T-cell (primary cell): ENCODE data around the gene SLC24A1. TPM values are rescaled to one million over a fixed set of nuclear protein-coding genes. Genes with fewer than 3 reads are reported as not detected.

Source experiments
- ATAC-seq, 4 experiments: fragments of 200-7000 bp in 3 of 4; fragments of 150-1000 bp in 1 of 4; cut with Tn5 transposase; replicated peaks in 1 of 4; 1 replicate in 3 of 4; 2 replicates in 1 of 4; pipeline ENCODE4 v1.10.0; 2021; ENCODE audit warnings: moderate library complexity in 3 of 4, mild to moderate bottlenecking in 2 of 4, moderate number of reproducible peaks in 1 of 4
- CTCF ChIA-PET, 2 donors: fragments of 300-600 bp; sonication (Branson Sonifier 250); formaldehyde crosslinking; loops; one replicate each; lab custom pipeline; 2022; ENCODE audit warnings: antibody characterized with exemption in 2 of 2; lab: Charles Lee
- POLR2A ChIA-PET, 2 donors: fragments of 300-600 bp; sonication (Branson Sonifier 250); formaldehyde crosslinking; loops; one replicate each; lab custom pipeline; 2022; ENCODE audit warnings: antibody characterized with exemption in 2 of 2; lab: Charles Lee
- DNase-seq, 35 experiments: peaks; one replicate each; pipeline versions ENCODE4 v3.0.0 to v3.0.0-alpha.2; 2013 to 2023
- H3K27ac ChIP-seq: one replicate; pipeline ENCODE4 v1.5.1; 2013; ENCODE audit warnings: low read length
- H3K27me3 ChIP-seq, 2 experiments: replicated peaks in 1 of 2; 1 replicate in 1 of 2; 2 replicates in 1 of 2; pipeline versions ENCODE4 v1.6.1 to v1.7.0; 2013; ENCODE audit warnings: low read length in 1 of 2, mixed read lengths in 1 of 2; ENCODE audit not compliant: control insufficient read depth in 2 of 2, insufficient read depth in 2 of 2; ENCODE audit errors: extremely low read depth in 1 of 2
- H3K36me3 ChIP-seq, 2 donors: 1 replicate in 1 of 2; 2 replicates in 1 of 2; pipeline versions ENCODE4 v1.6.1 to v1.7.0; 2013; ENCODE audit warnings: low read length in 1 of 2; ENCODE audit not compliant: control insufficient read depth in 2 of 2, insufficient read depth in 1 of 2; ENCODE audit errors: extremely low read depth in 1 of 2
- H3K4me1 ChIP-seq, 2 experiments: 1 replicate in 1 of 2; 2 replicates in 1 of 2; pipeline versions ENCODE4 v1.6.1 to v1.7.0; 2013; ENCODE audit warnings: low read length in 2 of 2, mixed read lengths in 1 of 2; ENCODE audit not compliant: insufficient read depth in 2 of 2, control insufficient read depth in 1 of 2; ENCODE audit errors: extremely low read depth in 1 of 2
- H3K4me3 ChIP-seq, 2 donors: 1 replicate in 1 of 2; 2 replicates in 1 of 2; pipeline versions ENCODE4 v1.5.1 to v1.7.0; 2013; ENCODE audit warnings: mild to moderate bottlenecking in 2 of 2, low read length in 1 of 2, moderate library complexity in 1 of 2; ENCODE audit not compliant: control insufficient read depth in 1 of 2; ENCODE audit errors: extremely low read depth in 1 of 2
- H3K9me3 ChIP-seq: 2 replicates; pipeline ENCODE4 v1.7.0; 2013
- H3K27ac Mint-ChIP-seq, 2 donors: one replicate each; pipeline ENCODE4 v1.8.0; 2020 to 2021; ENCODE audit warnings: mild to moderate bottlenecking in 2 of 2, mixed read lengths in 2 of 2
- H3K27me3 Mint-ChIP-seq, 2 donors: one replicate each; pipeline ENCODE4 v1.8.0; 2021 to 2022; ENCODE audit warnings: mixed read lengths in 2 of 2
- H3K36me3 Mint-ChIP-seq: one replicate; pipeline ENCODE4 v1.8.0; 2021; ENCODE audit warnings: mixed read lengths
- H3K4me1 Mint-ChIP-seq, 3 donors: one replicate each; pipeline ENCODE4 v1.8.0; 2020 to 2022; ENCODE audit warnings: mixed read lengths in 3 of 3, mild to moderate bottlenecking in 1 of 3
- H3K4me3 Mint-ChIP-seq, 3 donors: one replicate each; pipeline ENCODE4 v1.8.0; 2020 to 2022; ENCODE audit warnings: mild to moderate bottlenecking in 3 of 3, mixed read lengths in 3 of 3, moderate library complexity in 3 of 3
- H3K9me3 Mint-ChIP-seq, 3 donors: one replicate each; pipeline ENCODE4 v1.8.0; 2020 to 2022; ENCODE audit warnings: mixed read lengths in 3 of 3
- WGBS: methylation state at CpG from one replicate; pipeline ENCODE4 v1.1.5; 2013; ENCODE audit warnings: missing lambda C conversion rate; ENCODE audit not compliant: insufficient coverage; 5-methylcytosine and 5-hydroxymethylcytosine counted together
- total RNA-seq, 35 experiments: library from RNA in 6 of 35; stranded (reverse) in 6 of 35; fragments of 120-200 nt in 1 of 35; gene quantifications; one replicate each; pipeline versions ENCODE4 v1.2.1 to v1.2.4 and lab custom pipeline; 2013 to 2026

SLC24A1 gene
- total RNA-seq, 5 donors from 2014 or later (not counting 1 experiment from before 2014, with no cell fraction given), result 4.1 to 6.5 (median 5.0) TPM

- H3K4me3 ChIP-seq, result no peak overlapping the region
- POLR2A ChIA-PET, result interaction anchor here (0.6 kb wide), 2 partner anchors 54 to 137 kb away, joined by 3 read pairs; no protein-coding TSS in a partner anchor
- ATAC-seq, result no peak
- no peak overlapping the region for H3K27ac ChIP-seq
- no peaks in the 10 kb centered on the region for H3K4me1 ChIP-seq
- CTCF ChIA-PET, result no interaction called here
- Mint-ChIP-seq H3K9me3 (no peaks in the 10 kb centered on the region), H3K36me3 (peaks cover 41% of the 10 kb centered on the region), H3K4me1 (no peaks in the 10 kb centered on the region), H3K4me3 (no peak overlapping the region), H3K27me3 (no peaks in the 10 kb centered on the region), H3K27ac (no peak overlapping the region)
- H3K27me3 ChIP-seq, result no peaks in the 10 kb centered on the region
- H3K36me3 ChIP-seq, result peaks cover 19 to 68% of the 10 kb centered on the region in 2 donors
- WGBS, result 90% methylated on average over 2 of the region's 5 CpGs
- DNase-seq, result no peak
- no peaks in the 10 kb centered on the region for H3K9me3 ChIP-seq
Measured at GRCh38 chr15:65599677-65600076, 22.1 kb upstream of the SLC24A1 start.

GRCh38 chr15:65603134-65603533, 18.6 kb upstream of the SLC24A1 start:
- WGBS, result 100% methylated on average over 2 of the region's 2 CpGs
- H3K27ac ChIP-seq, result no peak overlapping the region
- H3K36me3 ChIP-seq, result peaks cover 12 to 50% of the 10 kb centered on the region in 2 donors
- H3K27me3 ChIP-seq, result no peaks in the 10 kb centered on the region
- ChIA-PET POLR2A (interaction anchor here in 1 of 2 donors (0.7 kb wide), 1 partner anchor 489 kb away, joined by 5 read pairs; no protein-coding TSS in a partner anchor), CTCF (no interaction called here)
- DNase-seq, result no peak
- no peaks in the 10 kb centered on the region for H3K9me3 ChIP-seq
- Mint-ChIP-seq H3K36me3 (peaks cover 34% of the 10 kb centered on the region), H3K4me1 (peaks cover 8 to 10% (median 9%) of the 10 kb centered on the region in 3 donors), H3K4me3 (no peak overlapping the region), H3K27ac (no peak overlapping the region), H3K9me3 (no peaks in the 10 kb centered on the region), H3K27me3 (no peaks in the 10 kb centered on the region)
- no peak for ATAC-seq
- H3K4me1 ChIP-seq, result no peaks in the 10 kb centered on the region
- no peak overlapping the region for H3K4me3 ChIP-seq

- DNase-seq (no peak), ATAC-seq (no peak)
- no peaks in the 10 kb centered on the region for H3K9me3 Mint-ChIP-seq
- no peak overlapping the region for H3K4me3 Mint-ChIP-seq
- H3K4me3 ChIP-seq, result no peak overlapping the region
- peaks cover 30% of the 10 kb centered on the region for H3K36me3 Mint-ChIP-seq
- no peaks in the 10 kb centered on the region for H3K27me3 ChIP-seq
- H3K36me3 ChIP-seq, result peaks cover 12 to 46% of the 10 kb centered on the region in 2 donors
- H3K27ac ChIP-seq, result no peak overlapping the region
- CTCF ChIA-PET, result interaction anchor here in 1 of 2 donors (0.6 kb wide), 1 partner anchor 251 kb away, joined by 5 read pairs; no protein-coding TSS in a partner anchor
- no peak overlapping the region for H3K27ac Mint-ChIP-seq
- peaks cover 9 to 11% (median 10%) of the 10 kb centered on the region in 3 donors for H3K4me1 Mint-ChIP-seq
- POLR2A ChIA-PET, result no interaction called here
- WGBS, result no CpG with 5 or more reads among the region's 1 CpG
- no peaks in the 10 kb centered on the region for H3K27me3 Mint-ChIP-seq
- no peaks in the 10 kb centered on the region for H3K4me1 ChIP-seq
- H3K9me3 ChIP-seq, result no peaks in the 10 kb centered on the region
Measured at GRCh38 chr15:65603559-65603958, 18.2 kb upstream of the SLC24A1 start.

GRCh38 chr15:65610871-65611718, 10.6 kb upstream of the SLC24A1 start, which contains the start of gene INTS14:
Gene INTS14 (minus strand): TSS chr15:65611131. CDS start chr15:65607380, 3,751 bp downstream.
- CTCF ChIA-PET, result interaction anchor here in 1 of 2 donors (0.7 to 1.6 kb wide), 3 partner anchors 33 to 259 kb away, joined by 3 to 11 read pairs (median 3); partner anchors contain the start of gene RAB11A
- no peaks in the 10 kb centered on the region for H3K27me3 ChIP-seq
- H3K4me1 ChIP-seq, result peaks cover 6 to 30% of the 10 kb centered on the region in 2 experiments
- peak; percentile 75 to 94 (median 85) for DNase-seq
- Mint-ChIP-seq H3K4me3 (peak within 1 kb of the TSS; percentile 94 to 99 (median 95)), H3K27ac (peak within 1 kb of the TSS; percentile 98), H3K36me3 (peaks cover 3% of the 10 kb centered on the region), H3K4me1 (peaks cover 40 to 47% (median 47%) of the 10 kb centered on the region in 3 donors), H3K27me3 (no peaks in the 10 kb centered on the region), H3K9me3 (no peaks in the 10 kb centered on the region)
- ATAC-seq, result peak; percentile 96 to 97 (median 96)
- H3K4me3 ChIP-seq, result peak within 1 kb of the TSS; percentile 79 to 94
- no peaks in the 10 kb centered on the region for H3K36me3 ChIP-seq
- H3K9me3 ChIP-seq, result no peaks in the 10 kb centered on the region
- under 1% methylated on average over 61 of the region's 64 CpGs for WGBS
- H3K27ac ChIP-seq, result peak within 1 kb of the TSS; percentile 94
- POLR2A ChIA-PET, result interaction anchor here (0.6 kb wide), 4 partner anchors 12 to 1062 kb away, joined by 3 to 10 read pairs (median 4); partner anchors contain the start of gene ZWILCH (in 1 of the 2)

- ATAC-seq (no peak), DNase-seq (peak in 2 of 35 experiments; percentile 1 to 18)
- CTCF ChIA-PET, result no interaction called here
- H3K9me3 Mint-ChIP-seq, result no peaks in the 10 kb centered on the region
- peak overlapping the region; percentile 98 for H3K27ac Mint-ChIP-seq
- H3K27me3 ChIP-seq, result no peaks in the 10 kb centered on the region
- 75% methylated on average over 2 of the region's 5 CpGs for WGBS
- peak overlapping the region; percentile 79 to 94 for H3K4me3 ChIP-seq
- H3K27ac ChIP-seq, result peak overlapping the region; percentile 94
- H3K36me3 Mint-ChIP-seq, result no peaks in the 10 kb centered on the region
- peaks cover 6 to 30% of the 10 kb centered on the region in 2 experiments for H3K4me1 ChIP-seq
- H3K4me3 Mint-ChIP-seq, result peak overlapping the region; percentile 94 to 99 (median 95)
- no peaks in the 10 kb centered on the region for H3K9me3 ChIP-seq
- H3K27me3 Mint-ChIP-seq, result no peaks in the 10 kb centered on the region
- no peaks in the 10 kb centered on the region for H3K36me3 ChIP-seq
- H3K4me1 Mint-ChIP-seq, result peaks cover 40 to 47% (median 46%) of the 10 kb centered on the region in 3 donors
- POLR2A ChIA-PET, result interaction anchor here in 1 of 2 donors (0.6 kb wide), 1 partner anchor 594 kb away, joined by 3 read pairs; no protein-coding TSS in a partner anchor
Measured at GRCh38 chr15:65611888-65612615, 9.7 kb upstream of the SLC24A1 start.

GRCh38 chr15:65612616-65612946, 9.2 kb upstream of the SLC24A1 start:
- DNase-seq (peak in 1 of 35 experiments; percentile 6), ATAC-seq (no peak)
- Histone ChIP-seq H3K4me1 (peaks cover 6 to 30% of the 10 kb centered on the region in 2 experiments), H3K27me3 (no peaks in the 10 kb centered on the region), H3K36me3 (no peaks in the 10 kb centered on the region), H3K4me3 (no peak overlapping the region), H3K9me3 (no peaks in the 10 kb centered on the region), H3K27ac (peak overlapping the region; percentile 94)
- Mint-ChIP-seq H3K27me3 (no peaks in the 10 kb centered on the region), H3K36me3 (no peaks in the 10 kb centered on the region), H3K4me3 (peak overlapping the region; percentile 36 to 99 (median 94)), H3K9me3 (no peaks in the 10 kb centered on the region), H3K4me1 (peaks cover 35 to 44% (median 43%) of the 10 kb centered on the region in 3 donors), H3K27ac (peak overlapping the region; percentile 98)
- CTCF ChIA-PET, result no interaction called here
- POLR2A ChIA-PET, result interaction anchor here in 1 of 2 donors (0.6 kb wide), 1 partner anchor 594 kb away, joined by 3 read pairs; no protein-coding TSS in a partner anchor
- no CpG with 5 or more reads among the region's 2 CpGs for WGBS
